Neural cell (in vitro differentiated cells): ENCODE data around the gene ZFYVE19. TPM values are rescaled to one million over a fixed set of nuclear protein-coding genes. Genes with fewer than 3 reads are reported as not detected.

ENCODE experiments used
- H2AFZ ChIP-seq: fragments of 200-600, 300-800 bp; sonication (generic), shearing (Covaris generic); 2 replicates; pipeline ENCODE4 v1.6.0; 2014; ENCODE audit warnings: low read depth, mild to moderate bottlenecking, antibody characterized with exemption, low read length, moderate library complexity
- H3F3A ChIP-seq: fragments of 200-600 bp; shearing (Covaris generic); 2 replicates; pipeline ENCODE4 v1.6.1; 2016; ENCODE audit warnings: mild to moderate bottlenecking, moderate library complexity, mixed read lengths, antibody characterized with exemption, low read length; ENCODE audit not compliant: insufficient read depth, poor library complexity, severe bottlenecking
- H3K27ac ChIP-seq: fragments of 200-600, 300-800 bp; sonication (generic), shearing (Covaris generic); 2 replicates; pipeline ENCODE4 v1.5.1; 2014; ENCODE audit warnings: mild to moderate bottlenecking, low read length, moderate library complexity
- H3K27me3 ChIP-seq: fragments of 300-800, 200-600 bp; sonication (generic), shearing (Covaris generic); 2 replicates; pipeline ENCODE4 v1.6.0; 2014; ENCODE audit warnings: mild to moderate bottlenecking, low read depth, low read length, moderate library complexity; ENCODE audit not compliant: insufficient read depth
- H3K36me3 ChIP-seq: fragments of 300-800, 200-600 bp; sonication (generic), shearing (Covaris generic); 2 replicates; pipeline ENCODE4 v1.5.1; 2014; ENCODE audit warnings: mild to moderate bottlenecking, antibody characterized with exemption, low read length, moderate library complexity; ENCODE audit not compliant: insufficient read depth
- H3K4me2 ChIP-seq: fragments of 300-800, 200-600 bp; sonication (generic), shearing (Covaris generic); 2 replicates; pipeline ENCODE4 v1.6.0; 2014; ENCODE audit warnings: mild to moderate bottlenecking, low read length
- H3K4me3 ChIP-seq: fragments of 300-800, 200-600 bp; sonication (generic), shearing (Covaris generic); 2 replicates; pipeline ENCODE4 v1.5.1; 2014; ENCODE audit warnings: mild to moderate bottlenecking, low read length, moderate library complexity
- H3K79me2 ChIP-seq: fragments of 200-600 bp; shearing (Covaris generic); replicated peaks from 2 replicates; pipeline ENCODE4 v1.6.0; 2014; ENCODE audit warnings: mild to moderate bottlenecking, low read length, moderate library complexity; ENCODE audit not compliant: insufficient read depth
- H3K9ac ChIP-seq: fragments of 300-800, 200-600 bp; sonication (generic), shearing (Covaris generic); 2 replicates; pipeline ENCODE4 v1.6.1; 2016; ENCODE audit warnings: mild to moderate bottlenecking, low read length, mixed read lengths
- H3K9me2 ChIP-seq: fragments of 200-600 bp; shearing (Covaris generic); 2 replicates; pipeline ENCODE4 v1.6.1; 2016; ENCODE audit warnings: mild to moderate bottlenecking, low read length, mixed read lengths; ENCODE audit not compliant: insufficient read depth
- H3K9me3 ChIP-seq: fragments of 200-600, 300-800 bp; sonication (generic), shearing (Covaris generic); 2 replicates; pipeline ENCODE4 v1.6.1; 2016; ENCODE audit warnings: mild to moderate bottlenecking, mixed run types, low read length, moderate library complexity, mixed read lengths
- H4K20me1 ChIP-seq: fragments of 200-600 bp; shearing (Covaris generic); 2 replicates; pipeline ENCODE4 v1.6.1; 2016; ENCODE audit warnings: mild to moderate bottlenecking, mixed run types; ENCODE audit not compliant: insufficient read depth
- CTCF ChIP-seq: fragments of 450-650 bp; IDR thresholded peaks from 2 replicates; pipeline ENCODE4 v1.5.1; 2014; ENCODE audit warnings: antibody characterized with exemption, mild to moderate bottlenecking, moderate library complexity; ENCODE audit not compliant: poor library complexity, severe bottlenecking
- EP300 ChIP-seq: fragments of 450-650 bp; conservative IDR thresholded peaks from 2 replicates; pipeline ENCODE4 v1.6.1; 2014; ENCODE audit warnings: antibody characterized with exemption, mild to moderate bottlenecking, moderate library complexity; ENCODE audit not compliant: poor library complexity, severe bottlenecking
- EZH2 ChIP-seq: fragments of 200-600, 300-800 bp; shearing (Covaris generic), sonication (generic); IDR thresholded peaks from 2 replicates; pipeline ENCODE4 v1.6.1; 2014; ENCODE audit warnings: antibody characterized with exemption, low read length, borderline replicate concordance, mild to moderate bottlenecking; ENCODE audit not compliant: insufficient read depth, poor library complexity, severe bottlenecking
- MXI1 ChIP-seq: fragments of 450-650 bp; conservative IDR thresholded peaks from 2 replicates; pipeline ENCODE4 v1.6.1; 2014; ENCODE audit warnings: antibody characterized with exemption, mild to moderate bottlenecking; ENCODE audit not compliant: poor library complexity, severe bottlenecking
- POLR2AphosphoS5 ChIP-seq: IDR thresholded peaks from 2 replicates; pipeline ENCODE4 v1.6.1; 2012
- RAD21 ChIP-seq: fragments of 450-650 bp; conservative IDR thresholded peaks from 2 replicates; pipeline ENCODE4 v1.6.1; 2014; ENCODE audit warnings: antibody characterized with exemption, mild to moderate bottlenecking, moderate library complexity
- REST ChIP-seq: IDR thresholded peaks from 2 replicates; pipeline ENCODE4 v1.6.1; 2012; ENCODE audit warnings: borderline replicate concordance
- SMC3 ChIP-seq: fragments of 450-650 bp; conservative IDR thresholded peaks from 2 replicates; pipeline ENCODE4 v1.6.1; 2014; ENCODE audit warnings: antibody characterized with exemption, mild to moderate bottlenecking, moderate library complexity; ENCODE audit not compliant: poor library complexity
- TAF1 ChIP-seq: IDR thresholded peaks from 2 replicates; pipeline ENCODE4 v1.6.1; 2012; ENCODE audit warnings: low read depth
- polyA plus RNA-seq: library from polyadenylated mRNA; depleted of rRNA; stranded (reverse); fragments of >200 nt; gene quantifications from 2 replicates; pipeline ENCODE4 v1.2.3, GENCODE V29; 2014

The ZFYVE19 gene
- polyA plus RNA-seq, 1 donor from 2014 or later, result 48.2 TPM

- H2AFZ ChIP-seq, result no peak overlapping the region
- no peak overlapping the region for H3K4me2 ChIP-seq
- no peak overlapping the region for H3K9ac ChIP-seq
- H3K27ac ChIP-seq, result no peak overlapping the region
- no peaks in the 10 kb centered on the region for H3K27me3 ChIP-seq
- H4K20me1 ChIP-seq, result no peaks in the 10 kb centered on the region
- no peaks in the 10 kb centered on the region for H3F3A ChIP-seq
- no peaks in the 10 kb centered on the region for H3K79me2 ChIP-seq
- no peaks in the 10 kb centered on the region for H3K36me3 ChIP-seq
- H3K4me3 ChIP-seq, result no peak overlapping the region
- no peaks in the 10 kb centered on the region for H3K9me2 ChIP-seq
- no peak for TF ChIP-seq EP300
- TF ChIP-seq CTCF, result no peak
- no peak for TF ChIP-seq REST
- TF ChIP-seq POLR2AphosphoS5, result no peak
- no peak for TF ChIP-seq EZH2
- TF ChIP-seq MXI1, result no peak
- TF ChIP-seq TAF1, result no peak
- no peak for TF ChIP-seq RAD21
- TF ChIP-seq SMC3, result no peak
- H3K9me3 ChIP-seq, result no peaks in the 10 kb centered on the region
Observed at GRCh38 chr15:40773902-40774301, 33.0 kb upstream of the ZFYVE19 start.

GRCh38 chr15:40775007-40775406, 31.9 kb upstream of the ZFYVE19 start:
- Histone ChIP-seq H4K20me1 (no peaks in the 10 kb centered on the region), H3K36me3 (no peaks in the 10 kb centered on the region), H3K9me3 (no peaks in the 10 kb centered on the region), H3K9ac (no peak overlapping the region), H2AFZ (no peak overlapping the region), H3K27me3 (no peaks in the 10 kb centered on the region), H3K79me2 (no peaks in the 10 kb centered on the region), H3K9me2 (no peaks in the 10 kb centered on the region), H3K4me3 (no peak overlapping the region), H3K27ac (no peak overlapping the region), H3F3A (no peaks in the 10 kb centered on the region), H3K4me2 (no peak overlapping the region)
- TF ChIP-seq RAD21, result no peak
- no peak for TF ChIP-seq CTCF
- no peak for TF ChIP-seq SMC3
- no peak for TF ChIP-seq REST
- TF ChIP-seq POLR2AphosphoS5, result no peak
- no peak for TF ChIP-seq EP300
- TF ChIP-seq TAF1, result no peak
- TF ChIP-seq EZH2, result no peak
- no peak for TF ChIP-seq MXI1
